OCI-LY3 (cell line): ENCODE results near the gene OGFOD1.

ENCODE experiments used
- EZH2phosphoT487 ChIP-seq: fragments of 200-600 bp; shearing (Covaris generic); IDR thresholded peaks from 2 replicates; pipeline ENCODE4 v1.6.1; 2018; ENCODE audit warnings: antibody characterized with exemption, mixed run types, low read depth
- TF ChIP-seq, protein P1 (sequence below): fragments of 200-600, 300-600 bp; sonication (generic); IDR thresholded peaks from 2 replicates; pipeline ENCODE4 v1.5.1; 2014; ENCODE audit warnings: antibody characterized with exemption, low read length, low read depth

- TF ChIP-seq, protein P1, sequence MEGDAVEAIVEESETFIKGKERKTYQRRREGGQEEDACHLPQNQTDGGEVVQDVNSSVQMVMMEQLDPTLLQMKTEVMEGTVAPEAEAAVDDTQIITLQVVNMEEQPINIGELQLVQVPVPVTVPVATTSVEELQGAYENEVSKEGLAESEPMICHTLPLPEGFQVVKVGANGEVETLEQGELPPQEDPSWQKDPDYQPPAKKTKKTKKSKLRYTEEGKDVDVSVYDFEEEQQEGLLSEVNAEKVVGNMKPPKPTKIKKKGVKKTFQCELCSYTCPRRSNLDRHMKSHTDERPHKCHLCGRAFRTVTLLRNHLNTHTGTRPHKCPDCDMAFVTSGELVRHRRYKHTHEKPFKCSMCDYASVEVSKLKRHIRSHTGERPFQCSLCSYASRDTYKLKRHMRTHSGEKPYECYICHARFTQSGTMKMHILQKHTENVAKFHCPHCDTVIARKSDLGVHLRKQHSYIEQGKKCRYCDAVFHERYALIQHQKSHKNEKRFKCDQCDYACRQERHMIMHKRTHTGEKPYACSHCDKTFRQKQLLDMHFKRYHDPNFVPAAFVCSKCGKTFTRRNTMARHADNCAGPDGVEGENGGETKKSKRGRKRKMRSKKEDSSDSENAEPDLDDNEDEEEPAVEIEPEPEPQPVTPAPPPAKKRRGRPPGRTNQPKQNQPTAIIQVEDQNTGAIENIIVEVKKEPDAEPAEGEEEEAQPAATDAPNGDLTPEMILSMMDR = no peak
- no peak for TF ChIP-seq EZH2phosphoT487
Measured at GRCh38 chr16:56414366-56414765, 37.0 kb upstream of the OGFOD1 start.
